Measurements from ENCODE around the gene KRT14. TPM values are rescaled to one million over a fixed set of nuclear protein-coding genes. Genes with fewer than 3 reads are reported as not detected.
"Not testable (repeated sequence)": the region's sequence is repeated elsewhere in the genome, so short reads cannot be mapped to it uniquely, and the experiment has no call there.

Gene KRT14
- total and polyA plus RNA-seq, 8 donors = 0.35 to 2.0 (median 1.2) TPM; not detected in 1

DNA sequence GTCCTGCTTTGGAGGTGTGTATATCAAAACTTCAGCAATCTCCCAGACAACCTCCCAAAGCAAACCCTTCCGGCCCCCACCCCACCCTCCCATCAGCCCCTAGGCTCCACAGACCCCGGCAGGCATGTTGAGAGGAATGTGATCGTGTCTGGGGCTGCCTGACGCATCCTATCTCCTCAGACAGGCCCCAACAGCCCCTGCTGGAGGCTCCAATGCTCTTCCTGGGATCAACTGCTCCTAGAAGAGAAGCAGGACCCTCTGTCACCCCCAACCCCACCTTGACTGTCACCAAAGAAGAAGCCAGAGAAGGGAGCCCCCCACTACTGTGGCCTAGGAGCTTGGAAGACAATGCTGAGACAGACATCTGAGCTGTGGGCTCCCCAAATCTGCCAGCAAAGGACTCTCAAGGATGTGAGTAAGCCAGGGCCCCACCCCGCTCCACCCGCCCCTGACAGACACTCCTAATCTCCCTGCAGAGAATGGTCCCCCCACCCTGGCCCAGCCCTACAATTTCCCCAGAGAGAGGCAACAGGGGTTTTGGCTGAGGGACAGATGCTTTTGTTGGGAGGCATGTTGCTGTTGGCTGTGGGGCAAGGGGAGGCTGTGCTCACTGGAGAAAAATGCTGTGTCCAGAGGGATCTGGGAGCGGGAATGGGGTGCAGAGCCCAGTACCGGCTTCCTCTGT is 1.6 kb upstream of the KRT14 start:
- DNase-seq (no peak), ATAC-seq (no peak)
- H3K4me3 ChIP-seq = no peak overlapping the region
- intact Hi-C loops (cut with DNase I) = no loop called here
- no peak overlapping the region for H3K27ac ChIP-seq
- no peaks in the 10 kb centered on the region for H3K9me3 ChIP-seq
- H3K36me3 ChIP-seq = no peaks in the 10 kb centered on the region
- TF ChIP-seq, protein P1, sequence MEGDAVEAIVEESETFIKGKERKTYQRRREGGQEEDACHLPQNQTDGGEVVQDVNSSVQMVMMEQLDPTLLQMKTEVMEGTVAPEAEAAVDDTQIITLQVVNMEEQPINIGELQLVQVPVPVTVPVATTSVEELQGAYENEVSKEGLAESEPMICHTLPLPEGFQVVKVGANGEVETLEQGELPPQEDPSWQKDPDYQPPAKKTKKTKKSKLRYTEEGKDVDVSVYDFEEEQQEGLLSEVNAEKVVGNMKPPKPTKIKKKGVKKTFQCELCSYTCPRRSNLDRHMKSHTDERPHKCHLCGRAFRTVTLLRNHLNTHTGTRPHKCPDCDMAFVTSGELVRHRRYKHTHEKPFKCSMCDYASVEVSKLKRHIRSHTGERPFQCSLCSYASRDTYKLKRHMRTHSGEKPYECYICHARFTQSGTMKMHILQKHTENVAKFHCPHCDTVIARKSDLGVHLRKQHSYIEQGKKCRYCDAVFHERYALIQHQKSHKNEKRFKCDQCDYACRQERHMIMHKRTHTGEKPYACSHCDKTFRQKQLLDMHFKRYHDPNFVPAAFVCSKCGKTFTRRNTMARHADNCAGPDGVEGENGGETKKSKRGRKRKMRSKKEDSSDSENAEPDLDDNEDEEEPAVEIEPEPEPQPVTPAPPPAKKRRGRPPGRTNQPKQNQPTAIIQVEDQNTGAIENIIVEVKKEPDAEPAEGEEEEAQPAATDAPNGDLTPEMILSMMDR (IDR thresholded peaks at IDR 0.05) = no peak
- H3K4me1 ChIP-seq = no peaks in the 10 kb centered on the region
- H3K27me3 ChIP-seq = peaks cover 0 to 5% of the 10 kb centered on the region in 2 donors

DNA sequence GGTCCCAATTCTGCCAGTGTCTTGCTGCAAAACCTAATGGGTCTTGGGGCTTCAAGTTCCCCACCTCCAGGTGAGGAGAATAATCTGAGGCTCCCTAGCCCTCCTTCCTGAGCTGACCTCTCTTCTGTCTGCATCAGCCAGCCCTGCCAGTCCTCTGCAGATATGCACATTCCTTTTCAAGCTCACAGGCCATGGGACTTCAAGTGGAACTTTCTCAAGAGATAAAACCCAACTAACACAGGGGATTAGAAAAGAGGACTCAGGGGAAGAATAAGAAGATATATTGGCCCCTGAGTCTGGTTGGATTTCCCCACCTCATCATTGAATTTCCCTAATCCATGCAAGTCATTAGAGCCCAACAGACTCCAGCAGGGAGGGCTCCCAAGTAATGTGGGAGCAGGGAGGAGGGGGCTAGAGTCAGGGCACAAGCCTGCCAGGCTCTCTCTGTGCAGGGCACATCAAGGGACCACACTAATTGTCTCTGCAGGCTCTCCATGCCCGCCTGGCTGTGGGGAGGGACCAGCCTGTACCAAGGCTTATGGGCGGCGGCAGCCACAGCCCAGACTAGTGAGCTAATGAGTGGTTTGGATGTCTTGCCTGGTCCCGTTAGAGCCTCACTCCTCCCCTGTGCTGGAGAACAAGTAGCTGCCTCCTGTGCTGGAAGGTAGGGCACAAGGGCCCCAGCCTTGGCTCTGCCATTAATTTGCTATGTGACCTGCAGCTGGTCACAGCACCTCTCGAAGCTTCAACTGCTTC is 1.2 kb downstream of the KRT14 start:
- no peak overlapping the region for H3K4me3 ChIP-seq
- DNase-seq (no peak), ATAC-seq (no peak)
- no peaks in the 10 kb centered on the region for H3K4me1 ChIP-seq
- intact Hi-C loops (cut with DNase I) = no loop called here
- peaks cover 0 to 8% of the 10 kb centered on the region in 2 donors for H3K27me3 ChIP-seq
- TF ChIP-seq, protein P1 (IDR thresholded peaks at IDR 0.05) = no peak
- no peaks in the 10 kb centered on the region for H3K36me3 ChIP-seq
- H3K9me3 ChIP-seq = no peaks in the 10 kb centered on the region
- no peak overlapping the region for H3K27ac ChIP-seq

DNA sequence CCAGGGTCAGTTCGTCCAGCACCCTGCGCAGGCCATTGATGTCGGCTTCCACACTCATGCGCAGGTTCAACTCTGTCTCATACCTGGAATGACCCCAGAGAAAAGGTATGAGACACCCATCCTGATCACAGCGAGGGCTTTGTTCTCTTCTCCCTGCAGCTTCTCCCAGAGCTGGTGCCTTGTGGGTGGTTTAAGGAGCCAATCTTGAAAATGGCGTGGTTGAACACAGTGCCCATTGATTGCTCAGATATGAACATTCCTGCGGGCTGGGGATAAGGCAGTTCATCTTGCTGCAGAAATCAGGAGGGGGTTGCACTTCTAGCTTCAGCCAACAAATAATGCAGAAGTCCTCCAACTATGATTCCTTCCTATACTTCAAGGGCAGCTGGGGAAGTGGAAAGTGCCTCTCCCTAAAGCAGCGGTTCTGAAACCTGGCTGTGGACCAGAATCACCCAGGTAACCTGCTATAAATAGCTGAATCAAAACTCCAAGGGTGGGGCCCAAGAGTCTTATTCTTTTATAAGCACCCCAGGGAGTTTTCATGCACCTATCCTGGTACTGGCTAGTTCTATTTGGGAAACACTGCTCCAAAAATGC is 2.3 kb downstream of the KRT14 start:
- H3K9me3 ChIP-seq; H3K27me3 ChIP-seq; H3K36me3 ChIP-seq; H3K4me3 ChIP-seq; intact Hi-C loops (cut with DNase I); H3K4me1 ChIP-seq; H3K27ac ChIP-seq: not testable (repeated sequence)
- peak; percentile 72 for ATAC-seq
- peak in 1 of 4 donors; percentile 36 for DNase-seq

DNA sequence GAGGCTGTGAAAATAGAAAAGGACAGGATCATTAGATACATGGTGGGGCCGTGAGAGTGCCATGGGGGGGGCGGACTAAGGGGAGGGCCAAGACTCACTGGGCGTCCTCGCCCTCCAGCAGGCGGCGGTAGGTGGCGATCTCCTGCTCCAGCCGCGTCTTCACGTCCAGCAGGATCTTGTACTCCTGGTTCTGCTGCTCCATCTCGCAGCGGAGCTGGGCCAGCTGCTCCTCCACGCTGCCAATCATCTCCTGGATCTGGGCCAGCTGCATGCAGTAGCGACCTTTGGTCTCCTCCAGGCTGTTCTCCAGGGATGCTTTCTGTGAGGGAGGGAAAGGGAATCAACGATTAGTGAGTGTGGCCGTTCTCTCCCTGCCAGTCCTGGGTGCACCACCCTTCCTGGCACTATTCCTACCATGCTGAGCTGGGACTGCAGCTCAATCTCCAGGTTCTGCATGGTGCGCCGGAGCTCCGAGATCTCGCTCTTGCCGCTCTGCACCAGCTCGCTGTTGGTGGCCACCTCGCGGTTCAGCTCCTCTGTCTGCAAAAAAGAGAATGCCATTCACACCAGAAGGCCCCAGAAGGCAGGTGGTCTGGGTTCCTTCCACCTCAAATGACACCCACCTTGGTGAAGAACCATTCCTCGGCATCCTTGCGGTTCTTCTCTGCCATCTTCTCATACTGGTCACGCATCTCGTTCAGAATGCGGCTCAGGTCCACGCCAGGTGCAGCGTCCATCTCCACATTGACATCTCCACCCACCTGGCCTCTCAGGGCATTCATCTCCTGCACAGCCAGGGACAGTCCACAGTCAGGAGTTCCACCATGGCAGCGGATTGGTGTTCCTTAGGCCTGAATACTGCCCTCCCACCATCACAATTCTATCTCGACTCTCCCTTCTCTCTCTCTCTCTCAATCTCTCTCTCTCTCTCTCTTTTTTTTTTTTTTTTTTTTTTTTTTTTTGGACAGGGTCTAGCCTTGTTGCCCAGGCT is 3.3 kb downstream of the KRT14 start:
- H3K9me3 ChIP-seq = no peaks in the 10 kb centered on the region
- peaks cover 0 to 3% of the 10 kb centered on the region in 2 donors for H3K4me1 ChIP-seq
- H3K27me3 ChIP-seq = peaks cover 0 to 8% of the 10 kb centered on the region in 2 donors
- no peak overlapping the region for H3K4me3 ChIP-seq
- H3K27ac ChIP-seq = no peak overlapping the region
- DNase-seq (no peak), ATAC-seq (no peak)
- intact Hi-C loops (cut with DNase I) = no loop called here
- no peaks in the 10 kb centered on the region for H3K36me3 ChIP-seq
- TF ChIP-seq, protein P1 (IDR thresholded peaks at IDR 0.05) = no peak

DNA sequence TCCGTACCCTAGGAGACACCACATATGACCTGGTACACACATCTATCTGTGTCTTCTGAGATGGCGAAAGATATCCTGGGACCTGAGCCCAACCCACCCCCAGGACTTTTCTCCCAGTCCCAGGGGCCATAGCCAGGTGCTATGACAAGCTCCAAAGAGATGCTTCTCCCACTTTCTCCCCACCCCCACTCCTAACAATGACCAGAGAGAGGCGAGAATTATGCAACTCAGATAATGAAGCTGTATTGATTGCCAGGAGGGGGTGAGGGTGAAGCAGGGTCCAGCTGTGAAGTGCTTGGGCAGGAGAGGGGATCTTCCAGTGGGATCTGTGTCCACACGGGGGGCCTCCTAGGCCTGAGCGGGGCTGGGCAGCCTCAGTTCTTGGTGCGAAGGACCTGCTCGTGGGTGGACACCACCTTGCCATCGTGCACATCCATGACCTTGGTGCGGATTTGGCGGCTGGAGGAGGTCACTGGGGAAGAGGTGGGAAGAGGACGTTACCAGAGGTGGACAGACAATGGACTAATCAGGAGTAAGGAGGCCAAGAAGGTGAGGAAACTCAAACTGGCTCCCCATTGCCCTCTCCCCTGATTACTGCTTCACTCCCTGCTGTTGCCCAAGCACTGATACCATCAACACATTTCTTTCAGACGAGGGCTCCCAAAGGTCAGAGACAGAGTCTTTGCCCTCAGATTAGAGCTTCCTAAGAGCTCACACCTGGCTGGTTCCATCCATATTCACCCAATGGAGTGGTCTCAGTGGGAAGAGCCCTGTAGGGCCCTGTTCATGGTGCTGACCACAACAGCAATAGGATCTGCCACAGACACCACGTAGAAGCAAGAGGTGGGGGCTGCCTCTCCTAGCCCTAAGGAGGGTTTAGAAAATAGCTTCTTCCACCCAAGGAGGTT is 4.4 kb downstream of the KRT14 start:
- DNase-seq; H3K4me3 ChIP-seq; H3K27me3 ChIP-seq; intact Hi-C loops (cut with DNase I); H3K27ac ChIP-seq; H3K4me1 ChIP-seq; H3K36me3 ChIP-seq; ATAC-seq; H3K9me3 ChIP-seq: not testable (repeated sequence)
